Measurements from ENCODE around the gene PBRM1. TPM values are rescaled to one million over a fixed set of nuclear protein-coding genes. Genes with fewer than 3 reads are reported as not detected.

Gene PBRM1
- total and polyA plus RNA-seq, 11 donors = 8.5 to 61.7 (median 44.4) TPM

GRCh38 chr3:52520141-52520667, 165.5 kb downstream of the PBRM1 start:
- peaks cover 0 to 95% (median 19%) of the 10 kb centered on the region in 9 donors for H3K36me3 ChIP-seq
- no peak for ATAC-seq
- intact Hi-C loops (cut with DNase I) = no loop called here
- peaks cover 3 to 22% (median 11%) of the 10 kb centered on the region in 12 donors for H3K4me1 ChIP-seq
- no peaks in the 10 kb centered on the region for H3K27me3 ChIP-seq
- H3K4me3 ChIP-seq = no peak overlapping the region
- H3K27ac ChIP-seq = no peak overlapping the region
- TF ChIP-seq CTCF (IDR thresholded peaks at IDR 0.05) (no peak), POLR2A (IDR thresholded peaks at IDR 0.05) (no peak)
- peak in 1 of 5 donors; percentile 60 for DNase-seq
- no peaks in the 10 kb centered on the region for H3K9me3 ChIP-seq
- WGBS, 4 donors = 95 to 97% (median 97%) methylated on average over 12 to 14 of the region's 14 CpGs

- DNase-seq (peak in 1 of 5 donors; percentile 51), ATAC-seq (no peak)
- TF ChIP-seq POLR2A (IDR thresholded peaks at IDR 0.05) (no peak), CTCF (IDR thresholded peaks at IDR 0.05) (no peak)
- intact Hi-C loops (cut with DNase I) = no loop called here
- Histone ChIP-seq H3K36me3 (peaks cover 0 to 94% (median 19%) of the 10 kb centered on the region in 9 donors), H3K27ac (no peak overlapping the region), H3K9me3 (no peaks in the 10 kb centered on the region), H3K4me3 (no peak overlapping the region), H3K27me3 (no peaks in the 10 kb centered on the region), H3K4me1 (peaks cover under 1 to 17% (median 5%) of the 10 kb centered on the region in 12 donors)
- 91 to 95% (median 93%) methylated on average over 18 to 22 of the region's 22 CpGs for WGBS, 4 donors
Measured at GRCh38 chr3:52519445-52520140, 166.1 kb downstream of the PBRM1 start.

- intact Hi-C loops (cut with DNase I) = no loop called here
- H3K4me3 ChIP-seq = peak overlapping the region in 7 of 12 donors; percentile 10 to 30 (median 26)
Measured at GRCh38 chr3:52518723-52519444, 166.8 kb downstream of the PBRM1 start.

More at GRCh38 chr3:52518723-52519444, 166.8 kb downstream of the PBRM1 start:
- H3K36me3 ChIP-seq = peaks cover 0 to 94% (median 16%) of the 10 kb centered on the region in 9 donors
- H3K4me1 ChIP-seq = peaks cover 0 to 10% (median 0%) of the 10 kb centered on the region in 12 donors
- no peak for TF ChIP-seq CTCF (IDR thresholded peaks at IDR 0.05)
- TF ChIP-seq POLR2A (IDR thresholded peaks at IDR 0.05) = no peak
- H3K27me3 ChIP-seq = no peaks in the 10 kb centered on the region
- DNase-seq (peak in 1 of 5 donors; percentile 75), ATAC-seq (peak in 2 of 4 donors; percentile 23 to 34)
- no peak overlapping the region for H3K27ac ChIP-seq
- no peaks in the 10 kb centered on the region for H3K9me3 ChIP-seq
- WGBS, 4 donors = 57 to 66% (median 59%) methylated on average over 28 to 50 of the region's 50 CpGs

Measured in heart left ventricle (tissue), 16 donors.